Jurkat, Clone E6-1 (cell line): Measurements from ENCODE around the gene SLC12A7.
A peak's percentile ranks its signal among the peaks of the same experiment; 100 is the strongest.

Experiments used
- DNase-seq: peaks from one replicate; pipeline ENCODE4 v3.0.0-alpha.2; 2011; ENCODE audit warnings: low read depth, low spot score
- H3K4me3 ChIP-seq: 2 replicates; pipeline ENCODE4 v1.5.1; 2011; ENCODE audit warnings: mild to moderate bottlenecking, low read length, control low read depth, moderate library complexity

Gene SLC12A7

DNA sequence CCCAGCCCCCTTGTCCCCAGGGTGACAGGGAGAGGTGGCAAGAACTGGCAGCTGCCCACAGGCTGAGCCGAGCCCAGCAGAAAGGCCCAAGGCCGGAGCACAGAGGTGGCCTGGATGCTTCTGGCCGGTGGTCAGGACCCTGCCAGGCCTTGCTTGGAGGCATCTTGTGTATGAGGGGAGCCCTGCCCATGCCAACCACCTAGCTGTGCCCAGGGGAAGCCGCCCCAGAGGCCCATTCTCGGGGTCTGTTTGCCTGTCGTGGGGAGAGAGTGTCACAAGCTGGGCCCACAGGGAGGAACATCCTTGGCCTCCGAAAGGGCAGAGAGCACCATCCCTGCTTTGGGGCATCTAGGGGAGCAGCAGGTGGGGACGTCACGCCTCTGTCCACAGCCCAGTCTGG, 93.3 kb downstream of the SLC12A7 start:
- no peak for DNase-seq
- no peak overlapping the region for H3K4me3 ChIP-seq

DNA sequence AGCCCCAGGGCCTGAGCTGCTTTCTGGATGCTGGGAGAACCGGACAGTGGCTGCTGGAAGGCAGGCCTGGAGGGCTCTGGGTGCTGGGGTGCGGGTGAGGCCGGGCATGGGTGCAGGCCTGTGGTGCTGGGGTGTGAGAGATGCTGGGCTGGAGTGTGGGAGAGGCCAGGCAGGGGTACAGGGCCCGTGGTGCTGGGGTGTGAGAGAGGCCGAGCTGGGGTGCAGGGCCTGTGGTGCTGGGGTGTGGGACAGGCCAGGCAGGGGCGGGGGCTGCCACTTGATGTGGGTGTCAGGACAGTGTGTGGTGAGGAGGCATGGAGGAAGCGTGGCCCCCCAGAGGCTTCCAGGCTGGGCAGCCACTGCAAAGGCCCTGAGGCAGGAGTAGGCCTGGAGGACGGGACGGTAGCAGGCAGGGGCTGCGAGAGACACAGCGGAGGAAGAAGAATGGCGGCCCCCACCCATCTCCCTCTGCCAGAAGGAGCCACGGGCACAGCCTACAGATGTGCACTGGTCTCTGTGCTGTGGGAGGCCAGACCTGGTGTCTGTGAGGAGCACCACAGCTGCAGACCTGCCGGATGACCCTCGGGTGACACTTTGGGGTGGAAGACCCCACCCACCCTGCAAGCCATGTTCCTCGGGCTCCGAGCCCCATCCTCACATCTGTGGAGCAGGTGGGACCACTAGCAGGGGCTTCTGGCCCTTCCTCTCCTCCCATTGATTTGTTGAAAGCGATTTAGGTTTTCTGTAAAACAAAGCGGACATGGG, 94.0 kb downstream of the SLC12A7 start:
- DNase-seq: no peak
- no peak overlapping the region for H3K4me3 ChIP-seq

DNA sequence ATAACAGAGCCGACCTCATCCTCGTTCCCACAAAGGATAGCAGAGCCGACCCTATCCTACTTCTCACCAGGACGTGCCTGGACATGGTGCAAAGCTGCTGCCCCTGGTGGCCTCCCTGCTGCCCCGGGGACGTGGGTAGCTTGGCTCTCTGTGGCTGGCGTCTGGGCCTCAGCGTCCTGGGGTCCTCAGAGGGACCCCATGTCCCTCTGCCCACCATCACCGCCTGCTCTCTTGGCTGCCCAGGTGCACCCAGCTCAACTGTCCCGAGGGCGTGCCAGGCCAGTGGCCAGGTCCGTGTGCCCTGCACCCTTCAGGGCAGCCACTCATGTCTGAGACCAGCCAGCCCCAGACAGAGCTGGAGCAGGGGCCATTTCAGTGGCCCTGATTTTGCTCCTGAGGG, 94.8 kb downstream of the SLC12A7 start:
- no peak overlapping the region for H3K4me3 ChIP-seq
- DNase-seq: no peak

DNA sequence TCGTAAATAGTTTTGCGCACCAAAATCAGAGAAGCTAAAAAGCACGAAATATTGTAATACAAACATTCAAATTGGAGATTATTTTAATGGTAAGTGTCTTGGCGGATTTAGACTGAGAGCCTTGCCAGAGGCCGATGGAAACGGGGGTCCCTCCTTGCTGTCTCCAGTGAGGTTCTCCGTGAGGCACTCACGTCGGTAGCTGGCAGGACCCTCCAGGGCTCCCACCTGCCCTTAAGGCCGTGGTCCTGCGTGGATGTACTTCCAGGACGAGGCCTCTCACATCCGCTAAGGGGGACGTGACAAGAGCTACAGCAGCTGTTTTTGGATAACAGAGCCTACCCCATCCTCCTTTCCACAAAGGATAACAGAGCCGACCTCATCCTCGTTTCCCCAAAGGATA, 95.4 kb downstream of the SLC12A7 start:
- no peak for DNase-seq
- no peak overlapping the region for H3K4me3 ChIP-seq

DNA sequence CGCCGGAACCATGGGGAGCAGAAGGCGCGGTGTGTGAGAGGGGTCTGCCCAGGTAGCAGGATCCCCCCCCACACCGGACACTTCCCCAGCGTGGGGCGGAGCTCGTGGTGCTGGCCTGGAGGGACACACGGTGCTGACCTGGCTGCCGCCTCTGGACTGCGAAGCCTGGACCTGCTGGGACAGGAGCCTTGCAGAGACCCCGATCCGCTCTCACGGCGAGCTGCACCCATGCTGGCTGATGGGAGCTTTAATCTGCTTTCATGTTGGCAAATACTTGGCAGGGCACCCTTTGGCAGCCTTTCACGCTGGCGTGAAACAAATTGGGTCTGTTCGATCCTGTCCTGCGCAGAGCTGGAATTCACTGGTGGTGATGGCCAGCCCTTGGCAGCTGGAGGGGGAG, 95.8 kb downstream of the SLC12A7 start:
- H3K4me3 ChIP-seq: no peak overlapping the region
- no peak for DNase-seq

DNA sequence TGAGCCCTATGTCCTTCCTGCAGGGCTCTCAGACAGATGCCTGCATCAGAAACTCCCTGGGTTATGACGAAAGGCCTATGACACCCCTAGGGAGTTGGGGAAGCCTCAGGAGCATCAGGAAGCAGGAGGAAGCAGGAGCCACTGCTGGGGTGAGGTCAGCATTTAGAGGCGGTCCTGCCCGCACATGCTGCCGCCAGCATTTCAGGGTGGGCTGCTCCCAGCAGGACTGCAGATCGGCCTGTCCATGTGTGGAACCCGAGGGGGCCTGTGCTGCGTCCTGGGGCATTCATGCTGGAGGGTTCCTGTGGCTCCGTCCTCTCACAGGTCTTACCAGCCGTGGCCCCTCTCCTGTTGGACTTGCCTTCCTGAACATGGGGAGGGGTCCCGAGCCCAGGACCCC, 96.4 kb downstream of the SLC12A7 start:
- no peak for DNase-seq
- no peak overlapping the region for H3K4me3 ChIP-seq

DNA sequence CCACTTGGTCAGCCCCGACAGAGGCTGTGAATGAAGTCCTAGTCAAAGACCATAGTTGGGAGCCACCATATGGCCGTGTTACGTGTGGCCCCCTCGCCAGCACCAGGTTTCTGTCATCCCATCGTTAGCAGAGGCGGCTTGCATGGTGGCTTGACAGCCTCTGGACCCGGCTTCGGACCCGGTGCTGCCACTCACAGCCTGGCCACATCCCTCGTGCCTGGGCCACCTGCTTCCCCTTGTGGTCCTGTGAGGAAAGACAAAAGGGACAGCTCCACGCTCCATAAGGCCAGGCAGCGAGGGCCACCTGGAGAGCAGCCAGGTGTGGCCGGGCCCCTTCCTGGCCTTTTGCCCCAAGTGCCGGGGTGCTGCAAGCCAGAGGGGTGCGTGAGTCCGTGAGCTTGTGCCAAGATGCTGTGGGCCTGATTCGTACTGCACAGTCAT, 97.1 kb downstream of the SLC12A7 start:
- H3K4me3 ChIP-seq: no peak overlapping the region
- DNase-seq: no peak

DNA sequence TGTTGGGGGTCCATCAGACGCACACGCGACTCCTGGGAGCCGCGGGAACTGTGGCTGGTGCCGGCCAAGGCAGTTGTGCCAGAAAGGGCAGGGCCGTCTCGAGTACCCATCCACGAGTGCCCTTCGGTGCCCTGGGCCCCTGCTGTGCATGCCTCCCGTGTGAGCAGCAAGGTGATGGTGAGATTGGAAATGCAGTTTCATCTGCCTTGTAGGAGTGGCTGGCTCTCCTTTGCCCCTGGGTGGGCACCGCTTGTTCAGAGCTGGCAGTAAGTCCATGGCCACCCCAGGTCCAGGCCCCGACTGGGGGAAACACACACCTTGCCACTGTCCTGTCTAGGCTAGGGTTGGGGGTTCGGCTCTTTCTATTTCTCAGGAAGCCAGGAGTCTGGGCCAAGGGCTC, 97.5 kb downstream of the SLC12A7 start:
- no peak for DNase-seq
- no peak overlapping the region for H3K4me3 ChIP-seq

DNA sequence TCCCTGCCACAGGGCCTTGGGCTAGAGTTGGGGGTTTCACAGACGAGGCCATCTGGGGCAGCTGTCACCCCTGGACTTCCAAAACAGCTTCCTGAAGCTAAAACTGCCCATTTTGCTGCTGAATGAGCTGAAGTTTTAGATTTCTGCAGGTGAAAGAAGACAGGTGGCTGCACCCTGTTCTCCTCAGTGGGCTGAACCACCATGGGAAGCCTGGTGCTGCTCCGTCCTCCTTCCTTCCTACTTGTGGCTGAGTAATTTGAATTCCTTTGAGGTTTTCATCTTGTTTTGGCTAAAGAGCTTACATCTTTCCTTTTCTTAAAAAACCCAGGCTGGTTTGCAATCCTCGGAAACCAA, 97.9 kb downstream of the SLC12A7 start:
- no peak for DNase-seq
- no peak overlapping the region for H3K4me3 ChIP-seq

DNA sequence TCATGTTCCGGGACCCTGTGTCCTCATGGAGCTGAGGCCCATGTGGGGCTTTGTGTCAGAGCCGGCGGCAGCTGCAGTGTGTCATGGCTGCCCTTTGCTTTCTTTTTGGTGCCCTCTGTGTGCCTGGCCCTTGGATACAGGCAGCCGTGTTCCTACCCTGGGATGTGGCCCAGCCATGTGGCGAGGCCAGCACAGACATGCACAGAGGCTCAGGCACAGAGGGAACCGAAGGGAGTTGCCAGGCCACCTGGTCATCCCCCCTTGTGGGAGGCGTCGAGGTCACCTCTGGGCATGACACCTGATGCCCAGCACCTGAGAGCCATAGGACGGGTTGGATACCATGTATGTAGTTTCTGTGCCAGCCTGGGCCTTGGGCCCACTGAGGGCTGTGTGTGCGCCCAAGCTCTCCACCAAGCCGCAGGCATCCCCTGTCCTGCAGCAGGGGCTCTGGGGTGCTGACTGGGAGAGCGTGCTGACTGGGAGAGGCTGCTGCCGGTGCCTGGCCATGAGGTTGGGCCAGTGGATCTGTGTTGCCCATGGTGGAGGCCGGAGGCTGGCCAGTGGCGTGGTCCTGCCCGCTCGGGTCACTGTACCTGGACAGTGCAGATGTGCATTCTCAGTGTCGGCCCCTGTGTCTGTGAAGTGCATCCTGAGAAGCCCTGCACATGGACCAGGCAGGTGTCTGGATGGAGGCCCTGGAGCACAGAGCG, 98.5 kb downstream of the SLC12A7 start:
- no peak overlapping the region for H3K4me3 ChIP-seq

DNA sequence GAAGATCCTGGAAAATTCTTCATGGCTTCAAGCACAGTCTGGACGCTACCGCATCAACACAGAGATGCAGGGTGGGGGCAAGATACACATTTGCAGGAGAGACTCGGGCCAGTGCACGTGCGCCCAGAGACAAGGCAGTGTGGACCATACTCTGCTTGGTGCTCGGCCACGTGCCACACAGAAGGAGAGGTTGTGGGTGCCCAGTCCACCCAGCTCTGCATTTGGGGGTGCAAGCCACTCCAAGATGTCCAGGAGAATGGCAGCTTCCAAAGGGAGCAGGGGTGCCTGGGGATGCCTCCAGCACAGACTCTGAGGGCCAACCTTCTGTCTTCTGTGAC, 99.0 kb downstream of the SLC12A7 start:
- DNase-seq: no peak
- no peak overlapping the region for H3K4me3 ChIP-seq

More for the DNA sequence above, 98.5 kb downstream of the SLC12A7 start:
- no peak for DNase-seq

DNA sequence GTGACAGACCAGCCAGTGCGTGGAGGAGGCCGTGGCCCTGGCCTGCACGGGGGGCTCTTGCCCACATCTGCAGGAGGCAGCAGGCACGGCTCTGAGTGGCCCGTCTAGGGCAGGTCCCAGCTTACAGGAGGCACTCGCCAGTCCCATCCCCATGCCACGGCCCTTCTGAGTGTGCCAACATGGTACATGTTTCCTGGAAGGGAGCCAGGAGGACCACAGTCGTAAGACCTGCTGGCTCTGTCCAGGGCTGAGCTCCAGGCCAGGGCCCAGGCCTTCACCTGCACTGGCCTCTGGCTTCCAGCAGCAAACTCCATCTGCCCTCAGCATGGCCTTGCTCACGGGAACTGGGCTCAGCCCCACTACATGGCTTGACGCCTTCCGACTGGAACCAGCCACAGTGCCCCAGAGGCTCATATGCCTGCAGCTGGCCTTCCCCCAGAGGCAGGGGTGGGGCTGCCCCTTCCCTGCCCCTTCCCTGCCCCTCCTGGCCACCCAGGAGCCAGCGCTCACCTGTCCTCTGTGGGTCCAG, 99.5 kb downstream of the SLC12A7 start:
- no peak overlapping the region for H3K4me3 ChIP-seq
- no peak for DNase-seq

DNA sequence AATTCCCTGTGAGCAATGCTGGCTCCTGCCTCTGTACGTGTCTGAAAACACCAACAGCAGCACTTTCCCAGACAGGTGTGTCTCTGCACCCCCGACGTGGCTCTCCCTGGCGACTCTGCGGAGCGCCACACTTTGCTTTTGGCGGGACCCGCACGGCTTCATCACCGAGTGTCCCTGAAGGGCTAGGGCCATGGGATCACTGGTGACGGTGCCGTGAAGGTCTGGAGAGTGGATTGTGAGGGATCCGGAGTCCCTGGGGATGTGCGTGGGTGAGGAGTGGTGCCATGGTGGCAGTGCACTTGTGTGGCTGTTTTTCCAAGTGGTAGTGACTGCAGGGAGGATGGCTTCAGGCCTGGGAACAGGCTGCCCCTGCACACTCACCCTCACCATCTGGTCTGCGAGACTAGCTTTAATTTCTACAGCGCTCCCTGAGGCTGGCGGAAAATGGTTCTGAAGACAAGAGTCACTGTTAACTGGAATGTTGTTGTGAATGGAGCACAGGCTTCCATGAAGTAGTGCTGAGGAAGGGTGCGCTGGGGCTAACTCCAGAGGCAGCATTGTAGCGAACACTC, 100.0 kb downstream of the SLC12A7 start:
- H3K4me3 ChIP-seq: no peak overlapping the region
- DNase-seq: no peak

DNA sequence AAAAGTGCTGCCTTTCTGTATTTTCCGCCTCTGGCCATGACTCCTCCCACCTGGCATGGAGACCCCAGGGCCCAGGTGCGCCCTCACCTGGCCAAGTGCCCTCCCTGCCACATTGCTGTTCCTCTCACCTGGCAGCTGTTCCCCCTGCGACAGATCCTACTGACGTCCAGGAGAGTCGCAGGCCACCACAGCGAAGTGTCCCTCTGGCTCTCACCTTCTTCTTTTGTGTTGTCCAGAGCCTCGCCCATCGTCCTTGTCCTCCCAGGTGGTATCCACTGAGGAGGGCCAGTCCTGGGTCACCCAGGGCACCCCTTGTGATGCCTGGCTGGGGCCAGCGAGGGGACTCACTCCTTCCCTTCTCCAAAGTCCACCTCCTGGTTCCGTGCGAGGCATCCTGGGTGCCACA, 100.6 kb downstream of the SLC12A7 start:
- DNase-seq: peak; percentile 57
- no peak overlapping the region for H3K4me3 ChIP-seq

DNA sequence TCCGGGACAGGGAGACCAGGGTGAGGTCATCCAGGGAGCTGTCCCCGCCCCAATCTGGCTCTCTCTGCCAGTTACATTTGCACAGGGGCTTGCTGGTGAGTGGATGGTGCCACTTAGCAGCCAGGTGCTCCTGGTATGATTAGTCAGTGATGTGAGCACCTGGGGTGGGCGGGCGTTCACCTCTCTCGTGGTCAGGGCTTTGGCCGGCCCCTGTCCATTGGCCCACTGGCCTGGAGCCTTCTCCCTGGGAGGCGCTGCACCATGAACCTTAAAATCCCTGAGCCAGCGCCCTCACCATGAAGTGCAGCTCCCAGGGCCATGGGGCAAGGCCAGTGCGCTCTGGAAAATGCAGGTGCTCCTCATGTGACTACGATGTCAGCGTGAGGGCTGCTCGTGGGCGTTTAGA, 101.2 kb downstream of the SLC12A7 start:
- no peak for DNase-seq

DNA sequence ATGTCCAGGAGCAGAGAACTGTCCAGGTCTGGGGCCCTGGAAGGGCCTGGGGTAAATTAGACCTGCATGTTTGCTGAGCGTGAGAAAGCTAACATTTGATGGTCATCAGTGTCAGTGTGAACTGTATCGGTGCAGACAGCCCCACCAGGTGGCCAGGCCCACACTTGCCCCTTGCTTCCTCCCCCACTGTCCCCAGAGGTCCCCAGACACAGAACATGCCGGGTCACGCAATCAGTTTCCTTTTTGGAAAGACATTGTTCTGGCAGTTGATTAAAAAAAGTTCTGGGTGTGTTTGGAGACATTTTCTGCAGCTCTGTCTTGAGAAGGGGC, 101.7 kb downstream of the SLC12A7 start:
- peak overlapping the region; percentile 67 for H3K4me3 ChIP-seq

More for the DNA sequence above, 101.2 kb downstream of the SLC12A7 start:
- H3K4me3 ChIP-seq: no peak overlapping the region

DNA sequence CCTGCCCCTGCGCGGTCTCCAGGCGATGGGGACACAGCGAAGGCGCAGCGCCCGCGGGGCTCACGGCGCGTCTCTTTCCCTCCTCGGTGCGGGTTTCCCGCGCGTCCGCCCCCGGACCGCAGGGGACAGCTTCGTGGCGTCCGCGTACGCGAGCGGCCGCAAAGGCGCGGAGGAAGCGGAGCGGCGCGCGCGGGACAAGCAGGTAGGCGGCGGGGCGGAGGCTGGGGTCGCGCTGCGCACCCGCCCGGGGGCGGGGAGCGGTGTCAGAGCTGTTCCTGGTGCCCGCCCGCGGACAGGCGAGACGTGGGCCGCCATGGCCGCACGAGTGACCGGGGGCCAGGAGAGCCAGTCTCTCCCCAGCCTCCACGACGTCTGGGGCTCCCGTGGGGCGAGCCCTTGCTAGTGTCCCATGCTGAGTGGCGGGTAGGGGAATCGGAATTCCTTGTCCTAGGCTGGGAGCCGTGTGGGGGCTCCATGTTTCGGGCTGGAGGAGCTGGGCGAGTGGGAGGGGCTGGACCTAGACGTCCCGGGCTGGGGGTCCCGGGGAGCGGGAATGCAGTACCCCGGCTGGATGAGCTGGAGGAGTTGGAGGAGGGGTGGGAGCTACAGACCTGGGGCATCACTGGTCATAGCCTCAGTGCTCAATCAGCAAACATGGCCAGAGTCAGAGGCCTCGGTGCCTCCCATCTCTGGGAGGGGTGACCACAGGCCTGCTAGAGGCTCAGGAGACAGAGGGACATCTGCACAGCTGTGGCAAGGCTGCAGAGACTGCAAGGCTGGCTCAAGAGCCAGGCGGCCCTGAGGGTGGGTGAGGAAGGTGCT, 102.3 kb downstream of the SLC12A7 start:
- H3K4me3 ChIP-seq: peak overlapping the region; percentile 67
- DNase-seq: no peak

More for the DNA sequence above, 101.7 kb downstream of the SLC12A7 start:
- DNase-seq: no peak

DNA sequence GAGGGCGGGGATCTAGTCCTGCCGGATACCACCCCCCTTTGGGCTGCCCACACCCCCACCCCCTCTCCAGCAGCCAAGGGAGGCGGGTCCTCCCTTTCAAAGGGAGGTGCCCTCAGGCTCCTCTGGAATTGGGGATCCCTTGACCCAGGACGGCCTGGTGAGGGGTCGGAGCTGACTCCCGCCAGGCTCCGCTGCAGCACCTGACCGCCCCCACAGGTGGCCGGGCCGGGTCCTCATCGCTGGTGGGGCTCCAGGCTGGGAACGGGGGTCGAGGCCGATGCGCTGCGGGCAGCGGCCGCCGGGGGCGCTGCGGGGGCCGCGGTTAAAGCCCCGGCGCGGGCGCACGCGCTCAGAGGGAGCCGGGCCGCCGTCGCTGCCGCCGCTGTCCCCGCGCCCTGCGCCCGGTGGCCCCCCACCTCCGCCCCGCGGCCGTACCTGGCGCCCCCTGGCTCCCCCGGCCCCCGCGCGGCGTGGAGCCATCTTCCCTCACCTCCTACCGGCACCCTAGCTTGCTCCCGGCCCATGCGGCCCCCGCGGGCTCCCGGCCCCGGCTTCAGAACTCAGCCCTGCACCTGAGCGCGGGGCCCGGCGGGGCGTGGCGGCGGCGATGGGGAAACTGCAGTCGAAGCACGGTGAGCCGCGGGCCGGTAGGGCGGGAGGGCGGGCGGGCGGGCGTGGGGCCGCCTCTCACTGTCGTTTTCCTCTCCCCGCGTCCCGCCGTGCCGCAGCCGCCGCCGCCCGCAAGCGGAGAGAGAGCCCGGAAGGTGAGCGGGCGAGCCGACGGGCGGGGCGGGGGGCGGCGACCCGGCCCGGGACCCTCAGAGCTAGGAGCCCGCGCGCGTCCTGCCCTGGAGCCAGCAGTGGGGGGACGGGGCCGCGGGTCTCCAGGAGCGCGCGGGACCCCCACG, 103.2 kb downstream of the SLC12A7 start, which contains the start of gene NKD2:
TSS of gene NKD2 (plus strand) at position 352 of the 908 bp plus-strand sequence. CDS start at position 608, 256 bp downstream.
- DNase-seq: no peak
- peak within 1 kb of the TSS; percentile 67 for H3K4me3 ChIP-seq
